ENCODE data around the gene APOBEC3A.

DNA sequence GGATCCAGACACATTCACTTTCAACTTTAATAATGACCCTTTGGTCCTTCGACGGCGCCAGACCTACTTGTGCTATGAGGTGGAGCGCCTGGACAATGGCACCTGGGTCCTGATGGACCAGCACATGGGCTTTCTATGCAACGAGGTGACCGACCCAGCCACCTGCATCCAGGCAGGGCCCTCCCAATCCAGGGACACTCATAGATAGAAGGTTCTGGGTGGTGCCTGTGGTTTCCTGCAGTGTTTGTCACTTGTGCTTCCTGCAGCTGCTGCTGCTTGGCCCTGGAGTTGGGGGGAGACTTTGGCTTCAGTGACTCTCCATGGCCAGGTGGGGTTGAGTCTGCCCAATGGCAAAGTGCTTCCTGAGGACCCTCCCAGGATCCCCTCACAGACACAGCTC is 32.1 kb downstream of the APOBEC3A start:
- no peak for TF ChIP-seq EZH2 (IDR thresholded peaks at IDR 0.05; ENCODE audit: borderline replicate concordance, insufficient read depth, low read depth, low read length, poor library complexity, severe bottlenecking)
- TF ChIP-seq, protein P1, sequence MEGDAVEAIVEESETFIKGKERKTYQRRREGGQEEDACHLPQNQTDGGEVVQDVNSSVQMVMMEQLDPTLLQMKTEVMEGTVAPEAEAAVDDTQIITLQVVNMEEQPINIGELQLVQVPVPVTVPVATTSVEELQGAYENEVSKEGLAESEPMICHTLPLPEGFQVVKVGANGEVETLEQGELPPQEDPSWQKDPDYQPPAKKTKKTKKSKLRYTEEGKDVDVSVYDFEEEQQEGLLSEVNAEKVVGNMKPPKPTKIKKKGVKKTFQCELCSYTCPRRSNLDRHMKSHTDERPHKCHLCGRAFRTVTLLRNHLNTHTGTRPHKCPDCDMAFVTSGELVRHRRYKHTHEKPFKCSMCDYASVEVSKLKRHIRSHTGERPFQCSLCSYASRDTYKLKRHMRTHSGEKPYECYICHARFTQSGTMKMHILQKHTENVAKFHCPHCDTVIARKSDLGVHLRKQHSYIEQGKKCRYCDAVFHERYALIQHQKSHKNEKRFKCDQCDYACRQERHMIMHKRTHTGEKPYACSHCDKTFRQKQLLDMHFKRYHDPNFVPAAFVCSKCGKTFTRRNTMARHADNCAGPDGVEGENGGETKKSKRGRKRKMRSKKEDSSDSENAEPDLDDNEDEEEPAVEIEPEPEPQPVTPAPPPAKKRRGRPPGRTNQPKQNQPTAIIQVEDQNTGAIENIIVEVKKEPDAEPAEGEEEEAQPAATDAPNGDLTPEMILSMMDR (IDR thresholded peaks at IDR 0.05): no peak

Measured in B cell (primary cell).